Measurements from ENCODE around the gene LTBP4. TPM values are rescaled to one million over a fixed set of nuclear protein-coding genes. Genes with fewer than 3 reads are reported as not detected.

The LTBP4 gene
- total and polyA plus RNA-seq, 2 of the 13 experiments (the other 11 are each of a cell fraction or from before 2014, with no cell fraction given) = 0.86 to 2.3 TPM

DNA sequence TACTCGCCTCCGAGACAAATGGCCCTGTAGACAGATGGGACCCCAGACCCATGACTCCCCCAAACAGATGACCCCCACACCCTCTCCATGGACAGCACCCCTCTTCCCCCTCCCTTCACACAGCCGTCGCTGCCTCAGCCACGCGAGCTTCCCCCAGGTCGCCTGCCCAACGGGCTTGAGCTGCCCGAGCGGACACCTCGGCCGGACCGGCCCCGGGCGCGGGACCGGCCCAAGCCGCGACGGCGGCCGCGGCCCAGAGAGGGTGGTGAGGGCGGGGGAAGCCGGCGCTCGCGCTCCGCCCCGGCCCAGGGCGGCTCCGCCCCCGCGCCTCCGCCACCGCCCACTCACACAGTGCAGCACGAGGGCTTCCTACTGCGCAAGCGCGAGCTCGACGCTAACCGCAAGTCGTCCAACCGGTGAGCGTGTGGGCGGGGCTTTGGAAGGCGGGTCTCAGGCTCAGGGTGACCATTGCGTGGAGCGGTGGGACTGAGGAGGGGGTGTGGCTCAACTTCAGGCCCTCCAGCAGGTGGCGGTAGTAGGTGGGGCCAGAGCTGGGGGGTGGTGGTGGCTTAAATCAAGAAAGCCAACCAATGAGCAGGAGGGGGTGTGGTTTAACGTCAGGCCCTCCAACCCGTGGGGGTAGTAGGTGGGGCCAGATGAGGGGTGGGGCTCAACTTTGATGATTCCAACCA is 30.7 kb upstream of the LTBP4 start (continued):
- TF ChIP-seq, protein P1, sequence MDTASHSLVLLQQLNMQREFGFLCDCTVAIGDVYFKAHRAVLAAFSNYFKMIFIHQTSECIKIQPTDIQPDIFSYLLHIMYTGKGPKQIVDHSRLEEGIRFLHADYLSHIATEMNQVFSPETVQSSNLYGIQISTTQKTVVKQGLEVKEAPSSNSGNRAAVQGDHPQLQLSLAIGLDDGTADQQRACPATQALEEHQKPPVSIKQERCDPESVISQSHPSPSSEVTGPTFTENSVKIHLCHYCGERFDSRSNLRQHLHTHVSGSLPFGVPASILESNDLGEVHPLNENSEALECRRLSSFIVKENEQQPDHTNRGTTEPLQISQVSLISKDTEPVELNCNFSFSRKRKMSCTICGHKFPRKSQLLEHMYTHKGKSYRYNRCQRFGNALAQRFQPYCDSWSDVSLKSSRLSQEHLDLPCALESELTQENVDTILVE (CRISPR knock-in tag; IDR thresholded peaks at IDR 0.05) = no peak
- TF ChIP-seq ZKSCAN8 (CRISPR knock-in tag; IDR thresholded peaks at IDR 0.05; ENCODE audit: borderline replicate concordance) (no peak), SATB2 (CRISPR knock-in tag; IDR thresholded peaks at IDR 0.05) (no peak), ZEB1 (IDR thresholded peaks at IDR 0.05; ENCODE audit: insufficient replicate concordance, low read depth) (no peak), RXRA (CRISPR knock-in tag; IDR thresholded peaks at IDR 0.05) (no peak), ZNF816 (CRISPR knock-in tag; IDR thresholded peaks at IDR 0.05; ENCODE audit: borderline replicate concordance) (no peak), MYNN (CRISPR knock-in tag; IDR thresholded peaks at IDR 0.05; ENCODE audit: low read depth) (no peak), CCDC6 (CRISPR knock-in tag; IDR thresholded peaks at IDR 0.05) (no peak), ZNF772 (CRISPR knock-in tag; IDR thresholded peaks at IDR 0.05) (no peak), ZNF724P (CRISPR knock-in tag; IDR thresholded peaks at IDR 0.05; ENCODE audit: borderline replicate concordance) (no peak), ZNF557 (CRISPR knock-in tag; IDR thresholded peaks at IDR 0.05) (no peak), CEBPG (CRISPR knock-in tag; IDR thresholded peaks at IDR 0.05) (no peak), SPEN (CRISPR knock-in tag; IDR thresholded peaks at IDR 0.05; ENCODE audit: low read depth) (peak; percentile 42; the same call in 1 of the 2 replicates), IRF2 (CRISPR knock-in tag; IDR thresholded peaks at IDR 0.05) (no peak), FOXM1 (CRISPR knock-in tag; IDR thresholded peaks at IDR 0.05) (no peak), KLF12 (CRISPR knock-in tag; IDR thresholded peaks at IDR 0.05; ENCODE audit: borderline replicate concordance) (no peak), RNF2 (conservative IDR thresholded peaks at IDR 0.05; ENCODE audit: low read depth) (peak; percentile 66), MYC (CRISPR knock-in tag; IDR thresholded peaks at IDR 0.05; ENCODE audit: borderline replicate concordance) (no peak), HNRNPL (IDR thresholded peaks at IDR 0.05; ENCODE audit: low read depth, low read length) (no peak), ZNF430 (CRISPR knock-in tag; IDR thresholded peaks at IDR 0.05) (no peak), XRCC5 (optimal IDR thresholded peaks at IDR 0.05; ENCODE audit: low read length) (no peak), SMAD3 (CRISPR knock-in tag; IDR thresholded peaks at IDR 0.05) (no peak), ZSCAN29 (CRISPR knock-in tag; conservative IDR thresholded peaks at IDR 0.05) (no peak)
- TF ChIP-seq, protein P2, sequence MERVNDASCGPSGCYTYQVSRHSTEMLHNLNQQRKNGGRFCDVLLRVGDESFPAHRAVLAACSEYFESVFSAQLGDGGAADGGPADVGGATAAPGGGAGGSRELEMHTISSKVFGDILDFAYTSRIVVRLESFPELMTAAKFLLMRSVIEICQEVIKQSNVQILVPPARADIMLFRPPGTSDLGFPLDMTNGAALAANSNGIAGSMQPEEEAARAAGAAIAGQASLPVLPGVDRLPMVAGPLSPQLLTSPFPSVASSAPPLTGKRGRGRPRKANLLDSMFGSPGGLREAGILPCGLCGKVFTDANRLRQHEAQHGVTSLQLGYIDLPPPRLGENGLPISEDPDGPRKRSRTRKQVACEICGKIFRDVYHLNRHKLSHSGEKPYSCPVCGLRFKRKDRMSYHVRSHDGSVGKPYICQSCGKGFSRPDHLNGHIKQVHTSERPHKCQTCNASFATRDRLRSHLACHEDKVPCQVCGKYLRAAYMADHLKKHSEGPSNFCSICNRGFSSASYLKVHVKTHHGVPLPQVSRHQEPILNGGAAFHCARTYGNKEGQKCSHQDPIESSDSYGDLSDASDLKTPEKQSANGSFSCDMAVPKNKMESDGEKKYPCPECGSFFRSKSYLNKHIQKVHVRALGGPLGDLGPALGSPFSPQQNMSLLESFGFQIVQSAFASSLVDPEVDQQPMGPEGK (CRISPR knock-in tag; IDR thresholded peaks at IDR 0.05) = peak; percentile 72
- TF ChIP-seq, protein P3, sequence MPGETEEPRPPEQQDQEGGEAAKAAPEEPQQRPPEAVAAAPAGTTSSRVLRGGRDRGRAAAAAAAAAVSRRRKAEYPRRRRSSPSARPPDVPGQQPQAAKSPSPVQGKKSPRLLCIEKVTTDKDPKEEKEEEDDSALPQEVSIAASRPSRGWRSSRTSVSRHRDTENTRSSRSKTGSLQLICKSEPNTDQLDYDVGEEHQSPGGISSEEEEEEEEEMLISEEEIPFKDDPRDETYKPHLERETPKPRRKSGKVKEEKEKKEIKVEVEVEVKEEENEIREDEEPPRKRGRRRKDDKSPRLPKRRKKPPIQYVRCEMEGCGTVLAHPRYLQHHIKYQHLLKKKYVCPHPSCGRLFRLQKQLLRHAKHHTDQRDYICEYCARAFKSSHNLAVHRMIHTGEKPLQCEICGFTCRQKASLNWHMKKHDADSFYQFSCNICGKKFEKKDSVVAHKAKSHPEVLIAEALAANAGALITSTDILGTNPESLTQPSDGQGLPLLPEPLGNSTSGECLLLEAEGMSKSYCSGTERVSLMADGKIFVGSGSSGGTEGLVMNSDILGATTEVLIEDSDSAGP (CRISPR knock-in tag; IDR thresholded peaks at IDR 0.05; ENCODE audit: borderline replicate concordance) = 0 out of 2 replicates have a peak, but pooled peaks have one; percentile 17
- TF ChIP-seq, protein P4, sequence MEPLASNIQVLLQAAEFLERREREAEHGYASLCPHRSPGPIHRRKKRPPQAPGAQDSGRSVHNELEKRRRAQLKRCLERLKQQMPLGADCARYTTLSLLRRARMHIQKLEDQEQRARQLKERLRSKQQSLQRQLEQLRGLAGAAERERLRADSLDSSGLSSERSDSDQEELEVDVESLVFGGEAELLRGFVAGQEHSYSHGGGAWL (CRISPR knock-in tag; IDR thresholded peaks at IDR 0.05) = no peak
- TF ChIP-seq, protein P5, sequence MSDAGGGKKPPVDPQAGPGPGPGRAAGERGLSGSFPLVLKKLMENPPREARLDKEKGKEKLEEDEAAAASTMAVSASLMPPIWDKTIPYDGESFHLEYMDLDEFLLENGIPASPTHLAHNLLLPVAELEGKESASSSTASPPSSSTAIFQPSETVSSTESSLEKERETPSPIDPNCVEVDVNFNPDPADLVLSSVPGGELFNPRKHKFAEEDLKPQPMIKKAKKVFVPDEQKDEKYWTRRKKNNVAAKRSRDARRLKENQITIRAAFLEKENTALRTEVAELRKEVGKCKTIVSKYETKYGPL (CRISPR knock-in tag; IDR thresholded peaks at IDR 0.05) = no peak

Data from HepG2 (cell line).